Activated T-cell treated with anti-CD3 and anti-CD28 coated beads for 4 hours (primary cell): Measurements from ENCODE around the gene PRSS57.
"Not testable (repeated sequence)": the region's sequence is repeated elsewhere in the genome, so short reads cannot be mapped to it uniquely, and the experiment has no call there.

Experiments used
- DNase-seq: peaks from one replicate; pipeline ENCODE4 v3.0.0-alpha.2; 2020

PRSS57 gene

GRCh38 chr19:688992-689391 is 6.3 kb downstream of the PRSS57 start:
- DNase-seq, result no peak

DNA sequence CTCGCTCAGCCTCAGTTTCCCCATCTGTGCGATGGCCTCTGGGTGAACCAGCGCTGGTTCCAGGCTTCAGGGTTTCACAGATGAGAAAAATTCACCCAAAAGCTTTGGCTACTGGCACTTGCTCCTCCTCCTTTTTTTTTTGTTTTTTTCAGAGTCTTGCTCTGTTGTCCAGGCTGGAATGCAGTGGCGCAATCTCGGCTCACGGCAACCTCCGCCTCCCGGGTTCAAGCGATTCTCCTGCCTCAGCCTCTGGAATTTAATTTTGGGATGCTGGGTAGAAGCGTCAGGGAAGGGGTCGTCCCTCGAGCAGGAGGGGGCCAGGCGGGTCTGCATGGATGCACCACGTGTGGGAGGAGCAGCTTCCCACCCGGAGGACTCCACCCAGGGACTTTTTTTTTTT is 7.0 kb downstream of the PRSS57 start:
- DNase-seq, result no peak

GRCh38 chr19:687569-688166 is 7.6 kb downstream of the PRSS57 start:
- DNase-seq, result no peak

DNA sequence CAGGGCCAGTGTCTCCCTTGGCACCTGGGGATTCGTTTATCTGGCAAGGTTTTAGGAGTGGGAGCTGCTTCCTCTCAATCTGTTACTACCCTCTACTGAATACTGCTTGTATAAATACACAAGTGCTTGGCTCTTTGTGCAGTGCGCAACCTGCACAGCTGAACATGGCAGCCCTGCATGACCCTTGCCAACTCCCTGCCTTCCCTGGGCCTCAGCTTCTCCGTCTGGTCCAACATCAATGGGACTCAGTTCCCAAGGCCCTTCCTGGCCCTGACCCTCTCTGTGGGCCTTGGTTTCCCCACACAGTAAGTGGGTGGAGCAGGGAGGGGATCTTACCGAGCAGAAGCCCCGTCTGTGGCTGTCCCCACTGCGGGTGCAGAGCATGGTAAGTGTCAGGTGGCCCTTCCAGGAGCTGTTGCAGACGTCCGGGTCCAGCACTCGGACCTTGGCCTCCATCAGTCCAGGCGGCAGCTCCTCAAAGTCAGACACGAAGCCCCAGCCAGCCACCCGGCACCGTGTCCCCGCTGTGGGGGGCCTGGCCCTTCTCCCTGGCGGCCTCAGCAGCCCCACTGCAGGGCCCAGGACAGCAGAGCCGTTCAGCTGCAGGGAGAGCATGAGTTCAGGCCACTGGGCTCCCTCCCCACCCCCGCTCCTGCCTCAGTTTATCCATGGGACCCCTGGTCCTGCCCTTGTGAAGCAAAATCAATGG is 8.5 kb downstream of the PRSS57 start:
- DNase-seq, result no peak

DNA sequence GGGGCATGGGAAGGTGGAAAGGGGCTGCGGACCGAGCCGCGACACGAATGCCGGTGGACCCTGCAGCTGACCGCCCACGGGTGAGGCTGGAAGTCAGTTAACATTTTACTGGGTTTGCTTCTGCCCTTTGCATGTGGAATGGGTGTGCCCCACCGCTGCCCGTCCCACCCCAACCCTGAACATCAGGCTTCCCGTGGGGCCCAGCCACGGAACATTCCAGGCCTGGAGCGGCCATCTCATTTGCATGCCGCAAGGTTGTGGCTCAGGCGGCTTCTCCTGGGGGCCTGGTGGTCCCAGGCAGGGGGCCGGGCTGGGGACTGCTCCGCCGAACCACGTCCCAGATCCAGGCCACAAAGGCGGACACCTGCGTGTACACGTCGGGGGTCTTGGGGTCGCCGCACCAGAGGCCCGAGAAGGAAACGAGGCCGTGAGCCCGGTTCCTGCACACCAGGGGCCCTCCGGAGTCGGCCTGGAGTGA is 9.8 kb downstream of the PRSS57 start:
- no peak for DNase-seq

- DNase-seq, result no peak
Measured at GRCh38 chr19:682678-683320, 12.5 kb downstream of the PRSS57 start.

GRCh38 chr19:681029-682019 is 13.9 kb downstream of the PRSS57 start:
- no peak for DNase-seq

DNA sequence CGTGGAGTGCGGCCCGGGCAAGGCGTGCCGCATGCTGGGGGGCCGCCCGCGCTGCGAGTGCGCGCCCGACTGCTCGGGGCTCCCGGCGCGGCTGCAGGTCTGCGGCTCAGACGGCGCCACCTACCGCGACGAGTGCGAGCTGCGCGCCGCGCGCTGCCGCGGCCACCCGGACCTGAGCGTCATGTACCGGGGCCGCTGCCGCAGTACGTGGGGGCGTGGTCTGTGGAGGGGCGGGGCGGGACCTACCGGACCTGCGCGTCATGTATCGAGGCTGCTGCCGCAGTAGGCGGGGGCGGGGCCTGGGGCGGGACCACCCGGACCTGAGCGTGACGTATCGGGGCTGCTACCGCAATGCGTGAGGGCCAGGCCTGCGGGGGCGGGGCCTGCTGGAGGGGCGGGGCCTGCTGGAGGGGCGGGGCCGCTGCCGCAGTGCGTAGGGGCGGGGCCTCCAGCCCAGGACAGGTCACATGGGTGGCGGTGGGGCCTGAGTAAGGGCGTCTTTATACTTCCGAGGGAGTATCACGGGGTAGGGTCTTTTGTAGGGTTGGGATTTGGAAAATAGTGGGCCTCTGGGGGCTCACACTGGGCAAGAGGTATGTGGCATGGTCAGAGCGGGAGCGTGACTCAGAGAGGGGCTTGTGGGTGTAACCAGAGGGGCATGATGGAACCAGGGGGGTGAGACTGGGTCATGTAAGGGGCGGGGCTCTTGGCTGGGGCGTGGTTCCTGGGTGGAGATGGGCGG is 14.8 kb downstream of the PRSS57 start:
- DNase-seq, result peak; percentile 99

GRCh38 chr19:679418-680286 is 15.6 kb downstream of the PRSS57 start:
- DNase-seq, result no peak

GRCh38 chr19:678791-679388 is 16.4 kb downstream of the PRSS57 start:
- DNase-seq, result no peak

GRCh38 chr19:677601-678436 is 17.4 kb downstream of the PRSS57 start:
- DNase-seq, result no peak

- no peak for DNase-seq
Measured at GRCh38 chr19:677201-677600, 18.1 kb downstream of the PRSS57 start.

DNA sequence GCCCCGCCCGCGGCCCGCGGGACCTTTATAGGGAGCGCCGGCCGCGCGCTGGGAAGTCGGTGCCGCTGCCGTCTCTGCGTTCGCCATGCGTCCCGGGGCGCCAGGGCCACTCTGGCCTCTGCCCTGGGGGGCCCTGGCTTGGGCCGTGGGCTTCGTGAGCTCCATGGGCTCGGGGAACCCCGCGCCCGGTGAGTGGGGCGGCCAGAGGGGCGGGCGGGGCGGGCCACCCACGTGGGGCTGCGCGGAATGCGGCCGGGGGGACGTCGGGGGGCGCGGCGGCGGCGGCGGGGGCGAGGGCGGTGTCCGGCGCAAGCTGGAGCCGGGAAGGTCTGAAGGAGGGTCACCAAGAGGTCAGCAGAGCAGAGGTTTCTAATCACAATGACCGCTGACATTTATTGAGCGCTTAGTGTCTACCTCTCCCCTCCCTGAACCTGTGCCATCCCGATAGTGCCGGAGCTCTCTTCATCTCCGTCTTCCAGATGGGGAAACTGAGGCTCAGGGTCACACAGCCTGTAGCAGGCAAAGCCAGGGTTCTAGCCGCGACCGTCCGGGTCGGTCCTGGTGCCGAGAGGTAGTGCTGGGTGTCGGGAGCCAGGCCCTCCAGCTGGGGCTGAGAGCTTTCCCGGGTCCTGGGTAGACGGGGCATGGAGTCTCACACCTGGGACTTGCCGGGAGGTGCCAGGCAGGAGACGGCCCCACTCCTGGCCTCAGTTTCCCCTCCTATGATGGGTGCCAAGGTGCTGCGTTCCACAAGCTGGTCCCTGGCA is 18.7 kb downstream of the PRSS57 start, which contains the start of gene FSTL3:
Gene FSTL3, plus strand, starts transcription at position 54 of the 767 bp plus-strand sequence. Its CDS starts 32 bp downstream, at position 86.
- no peak for DNase-seq

GRCh38 chr19:676007-676338 is 19.3 kb downstream of the PRSS57 start:
- no peak for DNase-seq

DNA sequence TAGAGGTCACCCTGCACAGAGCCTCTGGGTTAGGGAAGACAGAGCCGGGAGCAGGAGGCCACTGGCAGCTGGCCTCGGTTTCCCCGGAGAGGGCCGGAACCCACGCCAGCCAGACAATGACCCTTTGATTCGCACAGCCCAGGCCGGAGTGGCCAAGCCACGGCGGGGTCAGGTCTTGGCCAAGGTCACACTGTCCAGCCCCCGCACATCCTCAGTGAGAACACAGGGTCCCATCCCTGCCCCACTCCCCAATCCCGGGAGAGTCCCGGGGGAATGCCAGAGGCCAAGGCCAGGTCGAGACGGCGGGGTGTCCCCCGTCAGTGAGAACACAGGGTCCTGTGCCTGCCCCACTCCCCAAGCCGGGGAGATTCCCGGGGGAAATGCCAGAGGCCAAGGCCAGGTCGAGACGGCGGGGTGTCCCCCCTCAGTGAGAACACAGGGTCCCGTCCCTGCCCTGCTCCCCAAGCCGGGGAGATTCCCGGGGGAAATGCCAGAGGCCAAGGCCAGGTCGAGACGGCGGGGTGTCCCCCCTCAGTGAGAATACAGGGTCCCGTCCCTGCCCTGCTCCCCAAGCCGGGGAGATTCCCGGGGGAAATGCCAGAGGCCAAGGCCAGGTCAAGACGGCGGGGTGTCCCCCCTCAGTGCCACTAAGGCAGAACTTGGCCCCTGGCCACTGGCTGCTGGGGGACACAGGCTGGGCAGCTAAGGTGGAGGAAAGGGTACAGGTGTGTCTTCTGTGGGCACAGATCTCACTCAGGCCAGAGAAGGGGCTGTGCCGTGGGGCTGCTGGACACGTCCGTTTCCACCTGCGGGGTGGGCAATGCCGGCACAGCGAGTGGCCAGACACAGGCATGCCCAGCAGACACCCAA is 20.7 kb downstream of the PRSS57 start:
- DNase-seq, result no peak

DNA sequence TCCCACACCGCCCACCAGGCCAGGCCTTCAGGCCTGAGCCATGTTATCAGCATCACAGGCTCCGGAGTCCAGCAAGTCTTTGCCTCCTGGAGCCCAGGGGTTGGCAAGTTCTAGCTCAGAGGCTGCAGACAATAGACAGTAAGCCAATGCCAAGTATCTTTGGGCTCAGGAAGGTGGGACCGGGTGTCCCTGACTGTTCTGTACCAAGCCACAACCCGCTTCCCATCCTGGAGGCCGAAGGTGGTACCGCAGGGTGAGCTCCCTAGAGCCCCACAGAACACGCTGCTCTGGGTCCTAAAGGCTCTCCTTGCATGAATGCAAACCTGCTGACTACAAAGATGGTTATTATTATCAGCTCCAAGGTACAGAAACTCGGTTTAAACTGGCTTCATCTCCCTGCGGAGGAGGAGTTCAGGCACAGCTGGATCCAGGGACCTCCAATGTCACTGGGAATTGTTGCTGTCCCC is 24.6 kb downstream of the PRSS57 start:
- no peak for DNase-seq

DNA sequence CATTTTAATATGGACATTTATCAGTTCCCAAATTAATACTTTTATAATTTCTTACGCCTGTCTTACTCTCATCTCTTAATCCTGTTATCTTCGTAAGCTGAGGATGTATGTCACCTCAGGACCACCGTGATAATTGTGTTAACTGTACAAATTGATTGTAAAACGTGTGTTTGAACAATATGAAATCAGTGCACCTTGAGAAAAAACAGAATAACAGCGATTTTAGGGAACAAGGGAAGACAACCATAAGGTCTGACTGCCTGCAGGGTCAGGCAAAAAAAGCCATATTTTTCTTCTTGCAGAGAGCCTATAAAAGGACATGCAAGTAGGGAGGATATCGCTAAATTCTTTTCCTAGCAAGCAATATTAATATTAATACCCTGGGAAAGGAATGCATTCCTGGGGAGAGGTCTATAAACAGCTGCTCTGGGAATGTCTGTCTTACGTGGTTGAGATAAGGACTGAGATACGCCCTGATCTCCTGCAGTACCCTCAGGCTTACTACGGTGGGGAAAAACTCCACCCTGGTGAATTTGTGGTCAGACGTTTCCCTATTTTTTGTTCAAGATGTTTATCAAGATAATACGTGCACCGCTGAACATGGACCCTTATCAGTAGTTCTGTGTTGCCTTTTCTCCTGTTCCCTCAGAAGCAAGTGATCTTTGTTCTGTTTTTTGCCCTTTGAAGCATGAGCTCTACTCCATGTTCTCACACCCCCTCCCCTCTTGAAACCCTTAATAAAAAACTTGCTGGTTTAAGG is 26.4 kb downstream of the PRSS57 start:
- not testable (repeated sequence) for DNase-seq
